GM18951 (cell line): Measurements from ENCODE around the gene ANKRD2.

Experiments
- POLR2A ChIP-seq: IDR thresholded peaks from 4 replicates; pipeline ENCODE4 v1.6.1; 2011; ENCODE audit warnings: mild to moderate bottlenecking; ENCODE audit not compliant: insufficient read length, insufficient read depth; ENCODE audit errors: extremely low read depth
- in situ Hi-C: fragments of 300-500 bp; cut with MboI; formaldehyde crosslinking; loops from one replicate; pipeline ENCODE4 v1.12.0; 2022; ENCODE audit warnings: low sequenced_read_pairs, mixed read lengths, inconsistent platforms; ENCODE audit not compliant: unreplicated experiment

ANKRD2 gene

GRCh38 chr10:97538839-97539238 is 33.7 kb upstream of the ANKRD2 start:
- in situ Hi-C loops = no loop called here
- TF ChIP-seq POLR2A = no peak

GRCh38 chr10:97539523-97540200 is 32.9 kb upstream of the ANKRD2 start:
- in situ Hi-C loops = no loop called here
- TF ChIP-seq POLR2A = no peak

- no peak for TF ChIP-seq POLR2A
- in situ Hi-C loops = no loop called here
Observed at GRCh38 chr10:97540669-97541500, 31.7 kb upstream of the ANKRD2 start.

DNA sequence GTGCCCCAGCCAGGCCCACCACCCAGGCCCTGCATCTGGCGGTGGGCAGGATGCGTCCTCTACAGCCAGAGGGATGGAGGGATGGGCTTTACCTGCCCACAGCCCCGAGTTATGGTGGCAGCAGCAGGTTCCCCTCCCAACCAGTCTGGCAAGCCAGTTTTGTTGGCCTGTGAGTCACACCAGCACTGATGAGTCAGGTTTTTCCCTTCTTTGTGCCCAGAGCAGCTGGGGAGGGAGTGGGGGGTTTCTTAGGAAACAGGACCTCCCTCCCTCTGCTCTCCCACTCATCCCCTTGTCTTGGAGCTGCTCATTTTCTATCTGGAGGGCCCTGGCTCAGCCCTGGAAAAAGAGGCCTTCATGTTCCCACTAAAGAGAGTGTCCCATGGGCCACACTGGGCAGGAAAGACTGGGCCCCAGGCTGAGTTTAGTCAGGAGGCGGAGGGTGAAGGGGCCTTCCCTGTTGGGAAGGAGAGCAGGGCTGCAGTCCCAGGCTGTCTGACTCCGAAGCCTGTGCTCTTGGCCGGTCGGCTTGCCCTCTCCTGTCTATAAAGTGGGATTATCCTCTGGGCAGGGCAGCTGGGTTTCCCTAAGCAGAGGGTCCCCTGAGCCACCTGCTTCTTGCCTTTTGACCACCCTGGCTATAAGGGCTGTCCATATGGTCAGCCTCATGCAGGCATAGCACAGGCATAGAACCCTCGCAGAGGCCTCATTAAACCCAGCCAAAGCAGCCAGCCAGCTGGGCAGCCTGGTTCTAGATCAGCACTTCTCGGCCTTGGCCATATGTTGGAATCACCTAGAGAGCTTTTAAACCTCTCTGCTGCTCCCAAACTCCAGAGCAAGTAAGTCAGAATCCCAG is 30.2 kb upstream of the ANKRD2 start:
- no peak for TF ChIP-seq POLR2A
- in situ Hi-C loops = no loop called here

GRCh38 chr10:97543025-97543546 is 29.5 kb upstream of the ANKRD2 start:
- in situ Hi-C loops = no loop called here
- TF ChIP-seq POLR2A = no peak

- TF ChIP-seq POLR2A = no peak
- in situ Hi-C loops = no loop called here
Observed at GRCh38 chr10:97546456-97547270, 25.9 kb upstream of the ANKRD2 start.

GRCh38 chr10:97547271-97547600 is 25.3 kb upstream of the ANKRD2 start:
- no peak for TF ChIP-seq POLR2A
- in situ Hi-C loops = no loop called here

- in situ Hi-C loops = no loop called here
- TF ChIP-seq POLR2A = no peak
Observed at GRCh38 chr10:97547962-97548361, 24.6 kb upstream of the ANKRD2 start.

DNA sequence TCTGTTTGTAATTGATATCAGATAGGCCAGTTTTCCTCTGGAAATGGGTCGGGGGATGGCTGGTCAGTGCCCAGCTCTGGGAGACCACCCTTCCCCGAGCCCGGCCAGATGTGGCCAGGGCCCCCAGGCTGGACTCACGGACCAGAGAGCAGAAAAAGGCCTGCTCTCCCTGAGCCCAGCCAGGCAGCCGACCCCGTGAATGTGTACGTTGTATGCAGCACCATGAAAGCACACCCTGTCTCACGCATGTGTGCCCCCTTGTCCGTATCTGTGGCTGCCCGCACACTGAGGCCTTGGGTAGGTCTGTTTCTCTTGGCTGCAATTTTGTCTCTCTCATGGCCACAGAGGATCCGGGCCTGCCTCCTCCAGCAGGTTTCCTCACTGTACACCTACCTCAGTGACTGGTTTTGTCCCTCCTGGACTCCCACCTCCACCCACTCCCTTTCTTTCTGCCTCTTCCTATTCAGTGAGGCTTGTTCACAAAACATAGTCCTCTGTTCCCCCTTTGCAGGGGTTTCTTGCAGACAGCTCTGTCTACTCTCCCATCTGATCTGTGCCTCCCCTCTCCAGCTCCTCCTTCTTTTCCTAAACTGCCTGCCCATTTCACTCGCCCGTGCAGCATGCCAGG is 23.6 kb upstream of the ANKRD2 start:
- in situ Hi-C loops = no loop called here
- TF ChIP-seq POLR2A = no peak

DNA sequence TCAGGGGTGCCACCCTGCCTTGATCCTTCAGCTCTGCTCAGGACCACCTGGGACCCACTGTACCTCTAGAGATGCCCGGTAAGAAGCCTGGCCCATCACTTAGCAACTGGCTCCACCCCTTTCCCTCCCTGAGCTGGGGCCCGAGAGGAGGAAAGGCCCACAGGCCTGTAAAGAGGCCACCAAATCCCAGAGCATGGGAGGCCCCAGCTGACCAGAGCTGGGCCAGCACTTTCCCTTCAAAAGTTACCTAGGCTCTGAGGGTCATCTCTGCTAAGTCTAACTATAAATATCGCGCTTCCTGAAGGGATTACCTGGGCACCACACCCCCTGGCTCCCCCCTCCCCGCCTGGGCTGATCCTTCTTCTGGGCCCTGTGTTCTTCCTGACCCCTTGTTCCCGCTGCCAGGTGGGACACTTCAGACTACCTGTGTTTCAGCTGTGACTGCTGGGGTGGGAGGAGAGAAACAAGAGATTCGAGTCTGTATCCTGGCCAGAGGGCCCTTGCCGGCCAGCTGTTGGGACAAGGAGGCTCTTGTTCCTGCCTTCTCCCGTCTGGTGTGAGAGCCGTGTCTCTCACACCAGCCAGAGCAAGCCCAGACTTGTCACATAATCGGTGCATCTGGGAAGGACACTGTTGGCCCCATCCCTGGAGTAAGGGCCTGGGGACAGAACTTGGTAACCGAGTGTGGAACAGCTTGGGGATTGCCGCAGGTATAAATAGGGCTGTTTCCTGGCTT is 22.8 kb upstream of the ANKRD2 start:
- in situ Hi-C loops = no loop called here

DNA sequence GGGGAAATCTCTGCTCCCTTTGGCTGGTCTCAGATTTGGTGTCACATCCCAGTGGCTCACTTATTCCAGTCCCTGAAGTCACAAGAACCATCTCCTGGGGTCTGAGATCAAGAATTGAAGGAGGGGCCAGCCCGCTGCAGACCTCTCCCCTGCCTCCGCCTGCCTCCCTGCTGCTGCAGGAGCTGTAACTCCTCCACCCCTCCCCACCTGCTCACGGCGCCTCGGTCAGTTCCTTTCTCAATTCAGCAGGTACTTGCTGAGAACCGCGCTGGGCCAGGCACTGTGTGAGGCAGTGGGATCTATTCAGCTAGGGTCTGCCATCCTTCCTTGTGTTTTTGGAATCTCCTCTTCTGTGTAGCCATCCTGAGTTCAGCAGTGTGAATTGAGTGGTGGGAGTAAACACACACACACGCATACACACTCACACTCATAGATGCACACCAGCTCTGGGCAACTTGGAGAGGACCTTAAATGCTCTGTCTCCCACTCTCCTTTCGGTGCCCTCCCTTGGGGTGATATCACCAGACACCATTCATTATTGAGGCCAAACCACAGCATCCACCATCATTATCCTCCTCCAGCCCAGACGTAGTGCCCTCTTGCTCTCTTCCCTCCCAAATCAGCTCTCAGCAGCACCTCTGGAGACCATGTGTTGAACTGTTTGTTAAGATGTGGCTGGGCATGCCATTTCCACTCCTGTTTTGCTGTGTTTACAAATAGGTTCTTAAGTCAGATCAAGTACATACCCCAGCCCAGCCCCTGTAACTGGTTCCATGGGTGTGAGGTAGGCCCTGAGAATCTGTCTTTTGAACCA is 22.0 kb upstream of the ANKRD2 start:
- in situ Hi-C loops = no loop called here
- no peak for TF ChIP-seq POLR2A

More for the DNA sequence above, 22.8 kb upstream of the ANKRD2 start:
- no peak for TF ChIP-seq POLR2A
